NB4 (cell line): Measurements from ENCODE around the gene TFEC.

Source experiments
- DNase-seq: peaks from one replicate; pipeline ENCODE4 v3.0.0; 2010; ENCODE audit warnings: low read depth
- H3K4me3 ChIP-seq: one replicate; pipeline ENCODE4 v1.5.1; 2011; ENCODE audit warnings: mild to moderate bottlenecking, low read depth, low read length, moderate library complexity
- MAX ChIP-seq: IDR thresholded peaks from 2 replicates; pipeline ENCODE4 v1.6.1; 2011; ENCODE audit warnings: low read depth, low read length

The TFEC gene

GRCh38 chr7:115885550-115885949 lies 145.0 kb downstream of the TFEC start:
- no peak for DNase-seq
- TF ChIP-seq MAX: no peak
- H3K4me3 ChIP-seq: no peak overlapping the region
